HG02938 (cell line): Measurements from ENCODE around the gene FLNB.
"Not testable (repeated sequence)": the region's sequence is repeated elsewhere in the genome, so short reads cannot be mapped to it uniquely, and the experiment has no call there.

Experiments used
- ATAC-seq: cut with Tn5 transposase; IDR thresholded peaks from one replicate; pipeline ENCODE4 v1.9.1; 2021; ENCODE audit warnings: mild to moderate bottlenecking, moderate library complexity; ENCODE audit not compliant: unreplicated experiment

Gene FLNB

DNA sequence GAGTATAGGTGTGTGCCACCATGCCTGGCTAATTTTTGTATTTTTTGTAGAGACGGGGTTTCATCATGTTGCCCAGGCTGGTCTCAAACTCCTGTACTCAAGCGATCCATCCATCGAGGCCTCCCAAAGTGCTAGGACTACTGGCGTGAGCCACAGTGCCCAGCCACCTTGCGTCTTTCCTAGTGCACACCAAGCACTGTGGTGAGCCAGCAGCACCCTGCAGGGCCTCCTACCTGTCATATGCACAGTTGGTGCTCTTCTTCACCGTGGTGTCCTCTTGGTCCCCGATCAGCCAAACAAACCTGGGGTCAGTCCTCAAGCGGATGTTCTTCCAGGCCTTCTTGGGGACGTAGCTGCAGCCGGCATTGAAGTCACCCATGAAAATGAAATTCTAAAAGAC lies 189.4 kb downstream of the FLNB start:
- ATAC-seq: no peak

DNA sequence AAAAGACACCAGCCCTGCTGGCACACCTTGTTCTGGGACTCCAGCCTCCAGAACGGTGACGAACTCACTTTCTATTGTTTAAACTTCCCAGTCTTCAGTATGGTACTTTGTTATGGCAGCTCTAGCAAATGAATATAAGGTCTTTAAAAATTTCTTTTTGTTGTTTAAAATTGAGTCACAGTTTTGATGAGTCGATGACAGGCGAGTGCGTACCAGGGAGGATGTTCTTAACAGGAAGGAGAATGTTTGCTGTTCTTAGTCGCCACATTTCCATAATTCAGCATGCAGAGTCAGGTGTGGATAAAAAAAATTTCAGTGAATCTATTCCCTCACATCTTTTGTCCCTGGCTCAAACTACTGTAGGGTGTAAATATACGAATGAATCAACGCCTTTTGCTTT lies 190.1 kb downstream of the FLNB start:
- no peak for ATAC-seq

DNA sequence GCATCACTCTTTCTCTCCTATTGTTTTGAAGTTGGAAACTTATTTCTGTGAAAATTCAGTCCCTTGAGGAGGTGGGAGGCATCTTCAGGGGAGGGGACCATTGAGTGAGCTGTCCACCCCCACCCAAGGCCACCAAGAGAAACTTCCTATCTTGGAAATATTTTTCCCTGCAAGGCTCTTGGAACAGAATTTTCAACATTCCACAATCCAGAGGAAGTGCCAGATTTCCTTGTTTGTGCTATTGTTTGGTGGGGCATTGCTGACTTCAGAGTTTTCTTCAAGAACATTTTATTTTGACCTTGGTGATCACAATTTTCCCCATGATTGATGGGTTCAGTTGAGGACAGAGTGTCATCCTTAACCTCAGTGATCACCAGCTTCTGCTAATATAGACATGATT lies 190.6 kb downstream of the FLNB start:
- ATAC-seq: no peak

DNA sequence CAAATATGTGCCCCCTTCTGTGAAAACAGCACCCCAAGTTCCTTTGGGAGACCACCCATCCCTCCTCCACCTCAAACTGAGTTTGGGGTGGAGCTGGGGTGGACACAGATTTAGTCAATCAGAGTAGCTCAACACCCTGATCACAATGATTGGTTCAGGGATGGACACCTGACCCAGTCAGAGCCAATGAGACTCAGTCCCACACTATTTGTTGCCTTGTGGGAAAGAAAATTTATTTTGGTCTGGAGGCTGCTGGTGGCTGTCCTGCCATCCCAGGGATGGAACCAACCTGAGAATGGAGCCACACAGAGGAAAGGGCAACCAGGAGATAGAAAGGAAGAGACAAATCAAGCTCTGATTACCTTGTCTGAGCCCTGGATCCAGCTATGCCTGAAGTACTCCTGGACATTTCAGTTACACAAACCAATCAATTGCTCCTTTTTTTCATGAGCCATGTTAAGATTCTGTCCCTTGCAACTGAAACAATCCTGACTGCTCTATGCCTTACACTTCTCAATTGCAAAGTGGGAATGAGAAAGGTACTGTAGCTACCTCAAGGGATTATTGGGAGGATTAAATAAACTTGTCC lies 192.0 kb downstream of the FLNB start:
- ATAC-seq: no peak

DNA sequence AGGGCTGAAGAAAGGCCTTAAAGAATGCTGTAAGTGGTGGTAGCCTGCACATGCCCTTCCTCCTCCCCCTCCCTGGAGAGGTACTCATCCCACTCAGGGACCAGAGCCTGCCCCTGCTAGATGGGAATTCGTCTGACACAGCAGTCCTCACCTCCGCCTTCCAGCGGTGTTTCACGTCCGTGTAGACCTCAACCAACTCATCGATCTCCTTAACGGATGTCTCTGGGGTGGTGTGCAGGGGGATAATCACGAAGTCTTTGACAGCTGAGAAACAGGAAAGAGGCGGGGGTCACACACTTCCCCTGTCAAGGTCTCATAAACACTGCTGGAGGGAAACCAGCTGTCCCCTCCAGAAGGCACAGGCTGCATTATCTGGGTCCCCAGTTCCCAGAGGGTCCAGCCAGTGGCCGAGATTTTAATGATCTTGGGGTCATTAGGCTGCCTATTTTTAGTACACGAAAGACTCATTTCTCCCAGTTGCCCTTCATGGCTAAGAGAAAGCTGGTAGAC lies 192.7 kb downstream of the FLNB start:
- ATAC-seq: no peak

DNA sequence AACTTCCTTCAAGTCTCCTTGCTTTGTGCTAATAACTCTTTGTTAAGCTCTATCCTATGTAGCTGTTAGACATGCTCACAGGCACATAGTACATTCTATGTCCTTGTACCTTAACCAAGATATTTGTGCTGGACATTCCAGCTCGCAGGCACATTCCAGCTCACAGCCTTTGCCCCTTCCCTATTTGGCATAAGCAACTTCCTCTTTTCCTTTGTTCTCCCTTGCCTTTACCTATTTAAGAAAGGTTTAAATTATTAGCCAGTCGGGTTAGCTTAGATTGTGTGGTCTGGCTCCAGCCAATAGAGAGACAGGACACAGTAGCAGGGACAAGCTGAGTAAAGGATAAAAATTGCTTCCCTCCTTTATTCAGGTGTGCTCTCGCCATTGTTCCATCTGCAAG lies 193.2 kb downstream of the FLNB start:
- not testable (repeated sequence) for ATAC-seq

DNA sequence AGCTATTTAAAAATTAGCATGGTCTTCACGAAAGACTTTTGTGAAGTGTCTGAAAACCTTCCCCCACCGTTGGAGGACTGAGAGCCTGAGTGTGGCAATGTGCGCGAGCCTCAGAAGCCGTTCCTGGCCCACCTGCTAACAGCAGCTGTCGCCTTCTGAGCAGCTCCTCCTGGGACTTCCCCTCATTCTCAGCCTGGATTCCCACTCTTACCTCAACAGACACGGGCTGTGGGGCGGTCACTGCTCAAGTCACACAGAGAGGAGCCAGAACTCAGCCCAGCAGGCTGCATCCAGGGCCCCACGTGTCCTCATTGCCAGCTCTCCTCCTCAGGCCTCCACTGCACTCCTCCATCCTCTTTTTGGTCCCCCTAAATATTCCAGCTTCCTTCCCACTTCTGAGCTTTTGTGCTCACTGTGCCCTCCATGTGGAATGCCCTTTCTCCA lies 194.7 kb downstream of the FLNB start:
- peak; percentile 71 for ATAC-seq

DNA sequence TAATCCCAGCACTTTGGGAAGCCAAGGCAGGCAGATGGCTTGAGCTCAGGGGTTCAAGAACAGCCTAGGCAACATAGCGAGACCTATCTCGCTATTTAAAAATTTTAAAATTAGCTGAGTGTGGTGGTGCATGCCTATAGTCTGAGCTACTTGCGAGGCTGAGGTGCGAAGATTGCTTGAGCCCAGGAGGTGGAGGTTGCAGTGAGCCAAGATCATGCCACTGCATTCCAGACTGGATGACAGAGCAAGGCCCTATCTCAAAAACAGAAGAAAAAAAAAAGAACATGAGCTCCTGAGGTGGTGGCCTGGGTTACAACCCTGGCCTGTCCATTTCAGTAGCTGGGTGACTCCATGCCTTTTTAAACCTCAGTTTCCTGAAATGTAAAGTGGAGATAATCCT lies 195.3 kb downstream of the FLNB start:
- no peak for ATAC-seq

DNA sequence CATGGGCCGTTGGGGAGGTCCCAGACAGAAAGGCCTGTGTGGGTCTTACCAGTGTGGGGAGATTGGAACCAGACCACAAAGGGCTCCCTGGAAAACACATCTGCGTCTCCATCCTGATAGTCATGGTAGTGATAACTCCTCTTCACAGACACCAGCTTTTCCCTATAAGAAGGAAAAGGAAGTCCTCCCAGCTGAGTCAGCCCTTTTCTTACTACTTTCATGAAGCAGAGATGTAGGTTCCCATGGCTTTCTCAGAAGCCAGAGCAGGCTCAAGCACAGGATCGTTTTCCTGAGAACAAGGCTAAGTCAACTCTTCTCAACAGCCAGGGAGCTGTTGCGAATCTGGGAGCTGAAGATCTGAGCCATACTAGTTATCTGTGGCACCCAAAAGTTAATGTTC lies 196.5 kb downstream of the FLNB start:
- no peak for ATAC-seq

DNA sequence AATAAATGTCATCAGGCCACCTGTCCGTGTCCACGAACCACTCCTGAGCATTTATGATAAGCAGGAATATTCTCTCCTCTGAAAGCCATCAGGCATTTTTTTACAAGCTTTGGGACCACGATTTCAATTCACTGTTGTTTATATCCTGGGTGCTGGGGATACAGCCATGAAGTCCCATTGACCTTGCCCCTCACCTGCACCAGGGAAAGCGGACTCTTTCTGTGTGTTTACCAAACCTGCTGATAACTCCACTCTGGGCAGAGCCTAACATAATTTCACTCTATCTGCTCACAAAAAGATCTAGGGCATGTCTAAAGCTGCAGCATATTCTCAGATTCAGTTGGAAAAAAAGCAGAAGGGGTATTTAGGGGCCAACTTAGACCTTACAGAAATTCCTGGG lies 197.8 kb downstream of the FLNB start:
- ATAC-seq: no peak

DNA sequence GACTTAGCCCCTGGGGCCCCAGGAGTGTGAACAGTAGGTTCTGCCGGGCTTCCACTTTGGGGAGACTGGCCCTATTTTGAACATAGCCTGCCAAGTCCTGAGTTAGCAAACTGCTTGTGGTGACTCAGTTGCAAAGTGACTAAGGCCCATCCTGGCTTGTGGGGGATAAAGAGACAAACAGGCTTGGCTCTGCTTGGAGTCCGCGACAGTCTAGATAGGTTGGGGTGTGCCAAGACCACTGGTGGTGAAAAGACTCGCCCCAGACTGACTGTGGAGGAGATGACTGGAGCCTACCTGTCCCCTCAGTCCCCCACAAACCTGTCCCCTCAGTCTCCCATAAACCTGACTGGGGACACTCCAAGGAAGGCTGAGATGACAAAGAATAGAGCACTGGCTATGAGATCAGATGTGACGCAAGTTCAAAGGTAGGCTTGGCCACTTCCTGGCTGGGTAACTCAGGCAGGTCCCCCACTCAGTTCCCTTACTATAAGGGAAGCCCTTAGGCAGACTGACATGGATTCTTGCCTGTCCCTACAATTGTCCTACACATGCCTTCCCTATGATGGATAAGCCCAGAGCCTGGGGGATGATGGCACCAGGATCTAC lies 198.3 kb downstream of the FLNB start:
- no peak for ATAC-seq

DNA sequence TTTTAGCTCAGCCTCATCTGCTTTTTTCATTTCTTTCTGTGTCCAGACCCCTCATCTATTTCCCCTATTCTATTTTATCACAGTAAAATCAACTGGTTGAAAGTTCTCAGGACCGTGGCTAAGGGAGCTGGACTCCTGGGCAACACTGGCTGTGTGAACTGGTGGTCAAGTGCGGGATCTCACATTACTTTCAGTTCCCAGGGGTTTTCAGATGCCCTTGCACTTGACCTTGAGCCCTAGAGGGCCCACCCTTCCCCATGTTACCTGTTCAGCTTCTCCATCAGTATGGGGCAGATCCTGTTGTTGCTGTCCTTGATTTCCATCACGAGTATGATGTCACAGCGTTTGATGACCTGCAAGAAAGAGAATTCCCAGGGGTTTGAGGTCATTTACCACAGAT lies 199.7 kb downstream of the FLNB start:
- no peak for ATAC-seq

DNA sequence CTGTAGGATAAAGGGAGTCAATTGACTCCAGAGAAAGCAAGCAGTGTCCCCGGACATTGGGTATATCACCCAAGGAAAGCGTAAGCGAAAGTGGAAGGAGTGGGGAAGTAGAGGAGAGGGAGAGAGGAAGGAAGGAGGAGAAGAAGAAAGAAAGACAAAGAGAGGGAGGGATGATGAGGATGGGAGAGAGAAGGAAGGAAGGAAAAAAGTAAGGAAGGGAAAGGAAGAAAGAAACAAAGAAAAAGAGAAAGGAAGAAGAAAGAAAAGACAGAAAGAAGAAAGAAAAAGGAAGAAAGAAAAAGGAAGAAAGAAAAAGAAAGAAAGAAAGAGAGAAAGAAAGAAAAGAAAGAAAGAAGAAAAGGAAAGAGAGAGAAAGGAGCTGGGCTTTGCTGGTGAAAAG lies 201.7 kb downstream of the FLNB start:
- no peak for ATAC-seq

DNA sequence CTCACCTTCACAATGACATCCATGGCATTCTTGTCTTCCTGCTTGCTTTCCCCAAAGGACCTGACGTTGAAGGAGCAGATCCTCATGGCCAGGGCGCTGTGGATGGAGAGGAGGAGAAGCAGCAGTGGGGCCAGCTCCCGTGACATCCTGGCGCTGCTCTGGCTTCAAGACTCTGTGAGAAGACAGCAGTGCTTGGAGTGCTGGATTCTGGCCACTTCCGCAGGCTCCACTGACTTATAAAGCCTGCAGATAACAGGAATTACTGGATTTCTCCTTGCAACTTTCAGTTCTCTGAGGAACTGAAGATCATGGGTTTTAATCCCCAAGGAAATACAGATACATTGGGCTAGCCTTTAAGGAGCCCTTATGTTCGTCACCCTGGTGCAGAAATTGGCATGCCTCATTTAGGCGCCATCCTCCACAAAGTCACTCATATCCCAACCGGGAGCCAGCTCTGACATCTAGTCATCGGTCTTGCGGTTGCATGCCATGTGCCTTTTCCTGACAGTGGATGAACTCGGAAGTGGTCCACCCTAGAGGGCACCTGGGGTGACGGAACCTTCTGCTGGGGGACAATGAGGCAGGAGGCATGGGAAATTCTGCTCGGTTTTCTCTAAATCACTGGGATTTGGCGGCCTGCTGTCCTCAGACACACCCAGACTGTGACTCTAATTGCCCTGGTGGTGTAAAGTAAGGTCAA lies 202.7 kb downstream of the FLNB start, which contains the start of gene DNASE1L3:
Gene DNASE1L3, minus strand, starts transcription at position 212 of the 700 bp plus-strand sequence. Its CDS starts 66 bp downstream, at position 146.
- ATAC-seq: no peak

DNA sequence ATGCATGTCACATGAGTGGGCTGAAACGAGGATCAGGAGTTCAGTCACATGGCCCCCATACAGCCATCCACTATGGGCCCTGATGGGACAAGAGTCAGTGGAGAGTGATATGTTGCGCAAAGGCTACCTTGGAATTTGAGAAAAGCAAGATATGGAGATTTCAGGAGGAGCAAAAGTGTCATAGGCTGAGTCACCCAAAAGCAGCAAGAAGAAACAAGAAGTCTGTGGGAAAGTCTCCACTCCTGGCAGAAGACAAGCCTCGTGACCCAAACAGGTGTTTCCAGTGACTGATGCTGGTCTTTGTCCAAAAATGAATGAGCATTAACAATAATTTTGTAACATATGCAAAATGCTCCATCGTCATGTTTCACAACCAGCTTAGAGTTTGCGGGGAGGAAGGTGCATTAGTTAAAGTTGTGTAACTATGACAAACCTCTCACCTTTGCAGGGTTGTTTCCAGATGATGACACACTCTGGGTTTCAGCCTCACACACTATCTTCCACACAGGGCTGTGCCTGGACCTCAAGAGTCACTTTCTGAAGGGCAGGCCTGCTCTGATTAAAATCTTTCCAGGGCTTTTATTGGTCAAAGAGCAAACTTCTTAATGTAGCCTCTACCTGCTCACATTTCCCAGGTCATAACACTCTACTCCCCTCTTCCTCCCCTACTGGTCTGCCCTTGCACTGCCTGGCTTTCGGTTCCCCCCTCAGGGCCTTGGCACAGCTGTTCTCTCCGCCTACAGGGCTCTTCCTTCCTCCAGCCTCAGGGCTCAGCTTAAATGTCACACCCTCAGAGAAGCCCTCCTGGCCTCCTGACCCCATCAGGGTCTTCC lies 206.5 kb downstream of the FLNB start:
- ATAC-seq: peak; percentile 83

DNA sequence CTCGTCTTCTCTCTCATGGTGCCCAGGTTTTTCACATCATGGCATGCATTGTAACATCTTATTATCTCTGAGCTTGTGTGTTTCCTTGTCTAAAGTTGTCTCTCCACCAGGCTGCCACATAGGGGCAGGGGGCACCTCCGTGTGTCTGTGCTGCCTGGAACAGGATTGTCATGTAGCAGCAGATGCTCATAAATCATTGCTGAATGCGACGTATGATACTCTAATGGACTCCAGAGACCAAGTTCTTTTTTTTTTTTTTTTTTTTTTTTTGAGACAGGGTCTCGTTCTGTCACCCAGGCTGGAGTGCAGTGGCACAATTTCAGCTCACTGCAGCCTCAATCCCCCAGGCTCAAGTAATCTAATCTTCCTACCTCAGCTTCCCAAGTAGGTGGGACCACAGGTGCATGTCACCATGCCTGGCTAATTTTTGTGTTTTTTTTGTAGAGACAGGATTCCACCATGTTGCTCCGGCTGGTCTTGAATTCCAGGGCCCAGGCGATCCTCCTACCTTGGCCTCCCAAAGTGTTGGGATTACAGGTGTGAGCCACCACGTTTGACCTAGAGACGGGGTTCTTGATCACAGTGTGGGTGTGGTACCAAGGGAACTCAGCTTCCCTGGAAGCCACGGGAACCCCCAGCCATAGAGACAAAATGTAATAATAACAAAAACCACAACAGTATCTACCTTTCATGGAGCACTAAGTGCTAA lies 207.2 kb downstream of the FLNB start:
- ATAC-seq: peak; percentile 5

DNA sequence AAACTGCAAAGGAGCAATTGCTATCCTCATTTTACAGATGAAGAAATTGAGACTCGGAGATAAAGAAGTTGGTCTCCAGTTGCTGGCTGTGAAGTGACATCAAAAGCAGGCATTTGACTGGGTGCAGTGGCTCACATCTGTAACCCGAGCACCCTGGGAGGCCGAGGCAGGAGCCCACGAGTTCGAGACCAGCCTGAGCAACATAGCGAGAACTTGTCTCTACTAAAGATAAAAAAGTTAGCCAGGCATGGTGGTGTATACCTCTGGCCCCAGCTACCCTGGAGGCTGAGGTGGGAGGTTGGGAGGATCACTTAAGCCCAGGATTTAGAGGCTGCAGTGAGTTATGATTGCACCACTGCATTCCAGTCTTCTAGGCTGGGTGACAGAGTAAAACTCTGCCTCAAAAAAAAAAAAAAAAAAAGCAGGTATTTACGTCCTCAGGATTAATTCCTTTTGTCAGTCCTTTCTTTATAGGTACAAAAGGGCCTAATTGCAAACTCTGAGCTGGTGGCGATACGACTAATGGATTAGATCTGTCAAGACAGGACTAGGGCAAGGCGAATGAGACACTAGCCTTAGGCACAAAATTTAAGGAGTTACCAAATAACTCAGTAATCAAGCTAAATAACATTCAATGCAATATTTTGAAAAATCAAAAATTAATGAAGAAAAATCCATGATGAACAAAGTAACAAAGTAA lies 208.4 kb downstream of the FLNB start:
- no peak for ATAC-seq

DNA sequence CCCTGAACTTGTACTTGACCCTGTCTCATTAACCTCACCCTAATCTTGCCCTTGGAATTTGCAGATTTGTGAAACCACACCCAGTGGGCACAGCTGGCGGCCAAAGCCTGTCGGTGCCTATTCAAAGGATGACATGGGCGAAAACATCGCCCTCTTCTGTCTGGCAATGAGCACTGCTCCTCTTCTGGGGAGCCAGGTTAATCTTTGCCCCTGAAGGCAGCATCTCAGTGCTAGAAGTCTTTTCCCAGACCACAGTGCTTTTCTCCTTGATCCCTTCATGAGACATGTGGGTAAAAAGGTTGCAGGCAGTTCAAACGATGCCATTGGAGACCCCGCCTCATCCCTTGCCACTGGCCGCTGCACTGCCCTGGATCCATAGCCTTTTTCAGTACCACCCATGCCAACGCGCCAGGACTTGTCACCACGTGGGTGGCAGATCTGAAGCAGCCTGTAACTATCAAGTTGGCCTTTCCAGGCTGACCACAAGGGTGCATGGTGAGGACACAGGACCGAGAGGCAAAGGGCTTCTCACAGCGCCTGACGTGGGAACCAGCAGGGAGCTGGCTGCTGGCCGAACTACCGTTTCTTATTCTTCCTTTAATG lies 209.1 kb downstream of the FLNB start:
- ATAC-seq: no peak

DNA sequence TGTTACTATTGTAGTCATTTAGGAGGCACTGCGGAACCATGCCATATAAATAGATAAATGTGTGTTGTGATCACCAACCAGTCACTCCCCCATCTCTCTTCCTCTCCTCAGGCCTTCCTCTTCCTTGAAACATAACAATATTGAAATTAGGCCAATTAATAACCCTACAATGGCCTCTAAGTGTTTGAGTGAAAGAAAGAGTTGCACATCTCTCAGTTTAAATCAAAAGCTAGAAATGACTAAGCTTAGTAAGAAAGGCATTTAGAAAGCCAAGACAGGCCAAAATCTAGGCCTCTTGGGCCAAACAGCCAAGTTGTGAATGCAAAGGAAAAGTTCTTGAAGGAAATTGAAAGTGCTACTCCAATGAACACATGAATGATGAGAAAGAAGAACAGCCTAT lies 210.7 kb downstream of the FLNB start:
- no peak for ATAC-seq
